ENCODE measurements around the gene MAML3.

The MAML3 gene

GRCh38 chr4:140125374-140125773, 28.6 kb downstream of the MAML3 start:
- H3K4me3 ChIP-seq (ENCODE audit: insufficient read depth in 1 of 2, low read depth in 1 of 2, low read length in 2 of 2), result no peak overlapping the region

DNA sequence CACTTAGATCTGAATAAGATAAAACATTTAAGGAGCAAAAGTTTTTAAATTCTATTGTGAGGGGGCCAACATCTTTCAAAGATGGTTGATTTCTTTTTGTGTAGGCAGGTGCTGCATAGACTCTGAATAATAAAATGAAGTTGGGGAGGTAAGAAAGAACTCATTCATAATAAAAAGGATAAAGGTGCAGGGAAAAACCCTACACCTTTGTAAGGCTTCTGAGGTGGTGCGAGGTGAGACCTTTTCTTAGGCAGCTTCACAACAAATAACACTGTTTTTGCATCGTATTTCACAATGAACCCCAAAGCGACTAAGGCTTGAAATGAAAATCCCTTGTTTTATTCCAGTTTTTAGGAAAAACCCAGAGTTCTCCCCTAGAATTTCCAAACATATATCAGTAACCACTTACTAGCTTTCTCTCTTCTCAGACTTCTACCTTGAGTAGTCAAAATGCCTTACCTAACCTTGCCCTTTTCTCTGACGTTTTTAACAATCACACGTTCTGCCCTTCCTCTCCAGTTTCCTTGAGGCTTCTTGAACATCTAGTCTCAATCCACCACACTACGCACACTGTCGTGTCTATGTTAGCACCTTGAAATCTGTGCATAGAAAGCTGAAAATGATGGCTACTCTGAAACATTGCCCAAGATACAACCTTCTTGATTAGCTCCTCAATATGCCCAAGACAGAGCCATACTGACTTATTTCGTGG, 30.2 kb downstream of the MAML3 start:
- no peak for DNase-seq
- Histone ChIP-seq H4K8ac (ENCODE audit: low read length) (no peak overlapping the region), H2AK5ac (ENCODE audit: low read length, severe bottlenecking) (no peak overlapping the region), H3K4me1 (ENCODE audit: control insufficient read depth, insufficient read depth, low read depth, low read length) (no peaks in the 10 kb centered on the region), H4K91ac (ENCODE audit: low read length) (no peak overlapping the region), H2AFZ (ENCODE audit: low read depth, low read length) (no peak overlapping the region), H2BK5ac (ENCODE audit: low read depth, low read length, poor library complexity, severe bottlenecking) (no peak overlapping the region), H3K23ac (ENCODE audit: low read length in 2 of 2) (no peak overlapping the region), H3K18ac (ENCODE audit: low read depth in 1 of 2, low read length in 2 of 2) (no peak overlapping the region), H3K79me1 (replicated peaks; ENCODE audit: low read length, poor library complexity, severe bottlenecking) (peaks cover 14% of the 10 kb centered on the region), H3K14ac (ENCODE audit: low read length in 2 of 2) (no peak overlapping the region), H3K27me3 (ENCODE audit: control insufficient read depth in 1 of 2, insufficient read depth in 1 of 2, low read length in 2 of 2) (no peaks in the 10 kb centered on the region), H3K9me3 (ENCODE audit: control insufficient read depth, low read length) (no peaks in the 10 kb centered on the region), H2BK12ac (ENCODE audit: low read length in 2 of 2) (no peak overlapping the region), H3K4me2 (ENCODE audit: low read length, poor library complexity, severe bottlenecking) (no peak overlapping the region), H3K9ac (ENCODE audit: low read length) (no peak overlapping the region), H2BK15ac (ENCODE audit: low read depth, poor library complexity, severe bottlenecking) (no peak overlapping the region), H3K27ac (ENCODE audit: low read length, poor library complexity, severe bottlenecking) (no peak overlapping the region), H3K36me3 (ENCODE audit: control insufficient read depth in 1 of 2, insufficient read depth in 2 of 2, low read depth in 1 of 2, low read length in 2 of 2) (no peaks in the 10 kb centered on the region), H3K4me3 (ENCODE audit: insufficient read depth in 1 of 2, low read depth in 1 of 2, low read length in 2 of 2) (no peak overlapping the region), H3K4ac (ENCODE audit: low read depth in 1 of 2, low read length in 2 of 2) (no peak overlapping the region), H2BK120ac (ENCODE audit: low read depth, low read length) (no peak overlapping the region)
- WGBS, result 90% methylated on average over 8 of the region's 8 CpGs

More at GRCh38 chr4:140125374-140125773, 28.6 kb downstream of the MAML3 start:
- no peak overlapping the region for H2AK5ac ChIP-seq (ENCODE audit: low read length, severe bottlenecking)
- H3K23ac ChIP-seq (ENCODE audit: low read length in 2 of 2), result no peak overlapping the region
- H3K9me3 ChIP-seq (ENCODE audit: control insufficient read depth, low read length), result no peaks in the 10 kb centered on the region
- H2BK5ac ChIP-seq (ENCODE audit: low read depth, low read length, poor library complexity, severe bottlenecking), result no peak overlapping the region
- WGBS, result 100% methylated on average over 1 of the region's 2 CpGs
- H3K27ac ChIP-seq (ENCODE audit: low read length, poor library complexity, severe bottlenecking), result no peak overlapping the region
- no peak overlapping the region for H2BK12ac ChIP-seq (ENCODE audit: low read length in 2 of 2)
- H3K18ac ChIP-seq (ENCODE audit: low read depth in 1 of 2, low read length in 2 of 2), result no peak overlapping the region
- H3K9ac ChIP-seq (ENCODE audit: low read length), result no peak overlapping the region
- no peak overlapping the region for H2BK120ac ChIP-seq (ENCODE audit: low read depth, low read length)
- H3K4me1 ChIP-seq (ENCODE audit: control insufficient read depth, insufficient read depth, low read depth, low read length), result no peaks in the 10 kb centered on the region
- no peak overlapping the region for H2AFZ ChIP-seq (ENCODE audit: low read depth, low read length)
- peaks cover 17% of the 10 kb centered on the region for H3K79me1 ChIP-seq (replicated peaks; ENCODE audit: low read length, poor library complexity, severe bottlenecking)
- no peak overlapping the region for H2BK15ac ChIP-seq (ENCODE audit: low read depth, poor library complexity, severe bottlenecking)
- H3K4me2 ChIP-seq (ENCODE audit: low read length, poor library complexity, severe bottlenecking), result no peak overlapping the region
- DNase-seq, result no peak
- H3K4ac ChIP-seq (ENCODE audit: low read depth in 1 of 2, low read length in 2 of 2), result no peak overlapping the region
- H3K36me3 ChIP-seq (ENCODE audit: control insufficient read depth in 1 of 2, insufficient read depth in 2 of 2, low read depth in 1 of 2, low read length in 2 of 2), result no peaks in the 10 kb centered on the region
- H4K8ac ChIP-seq (ENCODE audit: low read length), result no peak overlapping the region
- no peaks in the 10 kb centered on the region for H3K27me3 ChIP-seq (ENCODE audit: control insufficient read depth in 1 of 2, insufficient read depth in 1 of 2, low read length in 2 of 2)
- no peak overlapping the region for H4K91ac ChIP-seq (ENCODE audit: low read length)
- no peak overlapping the region for H3K14ac ChIP-seq (ENCODE audit: low read length in 2 of 2)

DNA sequence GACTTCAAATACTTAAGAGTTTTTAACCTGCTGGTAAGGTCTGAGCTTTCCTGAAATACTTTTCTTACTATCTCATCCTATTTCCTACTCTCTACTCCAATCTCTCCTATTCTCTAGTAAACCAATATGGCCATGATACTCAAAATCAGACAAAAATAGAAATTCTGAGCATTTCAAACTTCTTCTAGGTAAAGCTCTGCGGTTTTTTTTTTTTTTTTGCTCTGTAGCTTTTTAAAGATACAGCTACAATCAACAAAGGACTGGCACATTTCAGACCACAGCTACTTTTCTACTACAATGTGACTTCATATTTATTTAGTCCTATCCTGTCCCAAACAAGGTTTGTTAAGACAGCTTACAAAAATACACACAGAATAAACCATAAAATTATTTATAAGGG, 31.1 kb downstream of the MAML3 start:
- 91% methylated on average over 1 of the region's 1 CpG for WGBS
- Histone ChIP-seq H3K27me3 (ENCODE audit: control insufficient read depth in 1 of 2, insufficient read depth in 1 of 2, low read length in 2 of 2) (no peaks in the 10 kb centered on the region), H3K23ac (ENCODE audit: low read length in 2 of 2) (no peak overlapping the region), H3K4me2 (ENCODE audit: low read length, poor library complexity, severe bottlenecking) (no peak overlapping the region), H3K79me1 (replicated peaks; ENCODE audit: low read length, poor library complexity, severe bottlenecking) (peaks cover 13% of the 10 kb centered on the region), H3K18ac (ENCODE audit: low read depth in 1 of 2, low read length in 2 of 2) (no peak overlapping the region), H3K14ac (ENCODE audit: low read length in 2 of 2) (no peak overlapping the region), H3K9ac (ENCODE audit: low read length) (no peak overlapping the region), H3K36me3 (ENCODE audit: control insufficient read depth in 1 of 2, insufficient read depth in 2 of 2, low read depth in 1 of 2, low read length in 2 of 2) (no peaks in the 10 kb centered on the region), H4K91ac (ENCODE audit: low read length) (no peak overlapping the region), H2BK120ac (ENCODE audit: low read depth, low read length) (no peak overlapping the region), H2BK5ac (ENCODE audit: low read depth, low read length, poor library complexity, severe bottlenecking) (no peak overlapping the region), H3K4me3 (ENCODE audit: insufficient read depth in 1 of 2, low read depth in 1 of 2, low read length in 2 of 2) (no peak overlapping the region), H2AFZ (ENCODE audit: low read depth, low read length) (no peak overlapping the region), H4K8ac (ENCODE audit: low read length) (no peak overlapping the region), H2BK15ac (ENCODE audit: low read depth, poor library complexity, severe bottlenecking) (no peak overlapping the region), H3K27ac (ENCODE audit: low read length, poor library complexity, severe bottlenecking) (no peak overlapping the region), H3K9me3 (ENCODE audit: control insufficient read depth, low read length) (no peaks in the 10 kb centered on the region), H3K4me1 (ENCODE audit: control insufficient read depth, insufficient read depth, low read depth, low read length) (no peaks in the 10 kb centered on the region), H2BK12ac (ENCODE audit: low read length in 2 of 2) (no peak overlapping the region), H2AK5ac (ENCODE audit: low read length, severe bottlenecking) (no peak overlapping the region), H3K4ac (ENCODE audit: low read depth in 1 of 2, low read length in 2 of 2) (no peak overlapping the region)
- no peak for DNase-seq

DNA sequence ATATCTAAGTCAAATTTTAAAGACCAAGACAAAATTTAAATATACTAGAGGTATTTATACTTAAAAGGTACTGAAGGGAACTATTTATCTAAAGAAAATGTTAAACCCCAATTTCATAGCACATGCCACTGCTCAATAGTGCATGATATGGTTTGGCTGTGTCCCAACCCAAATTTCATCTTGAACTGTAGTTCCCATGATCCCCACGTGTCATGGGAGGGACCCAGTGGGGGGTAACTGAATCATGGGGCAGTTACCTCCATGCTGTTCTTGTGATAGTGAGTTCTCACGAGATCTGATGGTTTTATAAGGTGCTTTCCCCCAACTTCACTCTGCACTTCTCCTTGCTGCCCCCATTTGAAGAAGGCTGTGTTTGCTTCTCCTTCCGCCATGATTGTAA, 32.3 kb downstream of the MAML3 start:
- Histone ChIP-seq H3K9ac (ENCODE audit: low read length) (no peak overlapping the region), H4K8ac (ENCODE audit: low read length) (no peak overlapping the region), H2BK12ac (ENCODE audit: low read length in 2 of 2) (no peak overlapping the region), H3K27ac (ENCODE audit: low read length, poor library complexity, severe bottlenecking) (no peak overlapping the region), H3K23ac (ENCODE audit: low read length in 2 of 2) (no peak overlapping the region), H3K18ac (ENCODE audit: low read depth in 1 of 2, low read length in 2 of 2) (no peak overlapping the region), H4K91ac (ENCODE audit: low read length) (no peak overlapping the region), H2BK5ac (ENCODE audit: low read depth, low read length, poor library complexity, severe bottlenecking) (no peak overlapping the region), H3K9me3 (ENCODE audit: control insufficient read depth, low read length) (no peaks in the 10 kb centered on the region), H3K4me3 (ENCODE audit: insufficient read depth in 1 of 2, low read depth in 1 of 2, low read length in 2 of 2) (no peak overlapping the region), H3K4ac (ENCODE audit: low read depth in 1 of 2, low read length in 2 of 2) (no peak overlapping the region), H2BK15ac (ENCODE audit: low read depth, poor library complexity, severe bottlenecking) (no peak overlapping the region), H2AFZ (ENCODE audit: low read depth, low read length) (no peak overlapping the region), H3K14ac (ENCODE audit: low read length in 2 of 2) (no peak overlapping the region), H2BK120ac (ENCODE audit: low read depth, low read length) (no peak overlapping the region), H3K27me3 (ENCODE audit: control insufficient read depth in 1 of 2, insufficient read depth in 1 of 2, low read length in 2 of 2) (no peaks in the 10 kb centered on the region), H3K36me3 (ENCODE audit: control insufficient read depth in 1 of 2, insufficient read depth in 2 of 2, low read depth in 1 of 2, low read length in 2 of 2) (no peaks in the 10 kb centered on the region), H3K79me1 (replicated peaks; ENCODE audit: low read length, poor library complexity, severe bottlenecking) (peaks cover 8% of the 10 kb centered on the region), H2AK5ac (ENCODE audit: low read length, severe bottlenecking) (no peak overlapping the region), H3K4me1 (ENCODE audit: control insufficient read depth, insufficient read depth, low read depth, low read length) (no peaks in the 10 kb centered on the region), H3K4me2 (ENCODE audit: low read length, poor library complexity, severe bottlenecking) (no peak overlapping the region)
- 93% methylated on average over 3 of the region's 3 CpGs for WGBS
- no peak for DNase-seq

Data from mesenchymal stem cell (in vitro differentiated cells and primary cell).